ENCODE measurements around the gene SCT.

SCT gene

DNA sequence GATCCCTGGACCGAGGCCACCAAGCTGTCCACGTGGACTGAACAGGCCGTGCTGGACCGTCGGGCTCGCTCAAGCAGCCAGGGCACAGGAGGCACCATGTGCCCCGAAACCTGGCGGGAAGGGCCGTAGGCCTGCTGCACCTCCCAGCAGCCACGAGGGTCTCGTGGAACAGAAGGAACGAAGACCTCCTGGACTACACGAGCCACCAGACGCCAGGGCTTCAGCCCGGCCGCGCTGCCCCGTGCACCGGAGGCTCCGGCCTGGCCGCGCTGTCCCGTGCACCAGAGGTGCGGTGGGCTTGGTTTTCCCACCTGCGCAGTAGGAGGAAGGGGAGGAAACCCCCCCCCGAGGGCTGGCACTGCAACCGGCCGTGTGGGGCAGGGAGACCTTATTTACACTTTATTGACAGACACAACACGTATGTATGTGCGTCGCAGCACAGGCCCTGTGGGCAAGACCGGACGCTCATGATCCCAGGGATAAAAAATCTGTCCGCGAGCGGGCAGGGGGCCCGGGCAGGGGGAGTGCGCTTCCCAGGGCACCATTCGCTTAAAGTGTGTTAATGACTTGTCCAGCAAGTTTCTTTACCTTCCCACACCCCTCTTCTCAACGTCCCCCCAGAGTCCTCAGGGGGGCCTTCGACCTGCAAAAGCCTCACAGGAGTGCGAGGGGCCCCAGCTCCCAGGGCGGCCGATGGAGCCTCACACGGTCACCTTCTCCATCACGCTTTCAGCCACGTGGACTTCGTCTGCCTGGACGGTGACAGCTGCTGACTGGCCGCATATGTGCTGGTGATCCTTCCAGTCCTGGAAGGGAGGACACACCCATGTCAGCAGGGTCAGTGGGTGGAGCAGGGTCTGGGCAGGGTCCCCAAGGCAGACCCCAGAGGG, 17.1 kb upstream of the SCT start:
- no peak for DNase-seq (ENCODE audit: low spot score)

DNA sequence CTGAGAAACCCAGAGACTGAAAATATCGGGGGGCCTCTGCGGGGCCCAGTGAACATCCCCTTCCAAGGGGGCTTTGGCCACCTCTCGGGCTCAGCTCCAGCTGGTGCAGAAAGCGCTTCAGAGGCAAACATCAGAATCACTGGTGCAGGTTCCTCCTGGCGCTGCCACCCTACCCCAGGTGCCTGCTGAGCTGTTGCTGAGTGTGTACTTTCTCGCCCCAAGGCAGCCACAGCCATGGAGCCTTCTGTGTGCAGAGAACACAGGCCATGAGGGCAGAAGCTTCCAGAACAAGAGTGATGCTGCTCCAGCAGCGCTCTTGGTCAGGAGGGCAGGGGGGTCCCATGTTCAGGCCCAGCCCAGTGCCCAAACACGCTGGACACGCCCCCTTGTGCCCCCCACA, 16.4 kb upstream of the SCT start:
- DNase-seq (ENCODE audit: low spot score): no peak

DNA sequence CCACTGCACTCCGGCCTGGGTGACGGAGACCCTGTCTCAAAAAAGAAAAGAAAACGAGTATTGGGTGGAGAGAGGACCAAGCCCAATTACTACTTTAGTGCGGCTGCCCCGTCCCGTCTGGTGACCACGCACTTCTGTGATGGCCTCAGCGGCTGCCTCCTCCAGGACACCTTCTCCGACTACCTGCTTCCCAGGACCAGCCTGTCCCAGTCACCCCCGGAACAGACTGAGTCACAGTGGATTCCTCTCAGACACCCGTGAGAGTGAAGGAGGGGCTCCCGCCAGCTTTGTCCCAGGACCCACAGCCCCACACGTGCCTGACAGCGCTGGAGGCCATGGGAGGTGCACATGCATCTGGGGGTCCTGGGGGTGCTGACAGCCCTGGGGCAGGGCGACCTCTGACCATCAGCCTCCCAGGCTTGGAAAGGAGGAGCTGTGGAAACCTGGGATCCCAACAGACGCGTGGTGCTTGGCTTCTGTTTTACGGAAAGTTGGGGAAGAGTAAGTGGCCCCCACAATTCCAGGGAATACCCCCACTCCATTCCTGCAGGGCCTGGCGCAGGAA, 14.9 kb upstream of the SCT start:
- no peak for DNase-seq (ENCODE audit: low spot score)

- DNase-seq (ENCODE audit: low spot score): no peak
These were observed 13.2 kb upstream of the SCT start for GRCh38 chr11:640021-640706.

DNA sequence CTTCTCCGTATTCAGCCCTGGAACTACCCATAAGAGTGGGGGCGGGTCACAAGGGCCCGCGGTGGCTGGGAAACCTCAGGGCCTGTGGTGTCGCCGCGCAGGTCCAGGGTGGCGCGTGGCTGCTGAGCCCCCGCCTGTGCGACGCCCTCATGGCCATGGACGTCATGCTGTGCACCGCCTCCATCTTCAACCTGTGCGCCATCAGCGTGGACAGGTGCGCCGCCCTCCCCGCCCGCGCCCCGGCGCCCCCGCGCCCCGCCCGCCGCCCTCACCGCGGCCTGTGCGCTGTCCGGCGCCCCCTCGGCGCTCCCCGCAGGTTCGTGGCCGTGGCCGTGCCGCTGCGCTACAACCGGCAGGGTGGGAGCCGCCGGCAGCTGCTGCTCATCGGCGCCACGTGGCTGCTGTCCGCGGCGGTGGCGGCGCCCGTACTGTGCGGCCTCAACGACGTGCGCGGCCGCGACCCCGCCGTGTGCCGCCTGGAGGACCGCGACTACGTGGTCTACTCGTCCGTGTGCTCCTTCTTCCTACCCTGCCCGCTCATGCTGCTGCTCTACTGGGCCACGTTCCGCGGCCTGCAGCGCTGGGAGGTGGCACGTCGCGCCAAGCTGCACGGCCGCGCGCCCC, 12.5 kb upstream of the SCT start:
- no peak for DNase-seq (ENCODE audit: low spot score)

DNA sequence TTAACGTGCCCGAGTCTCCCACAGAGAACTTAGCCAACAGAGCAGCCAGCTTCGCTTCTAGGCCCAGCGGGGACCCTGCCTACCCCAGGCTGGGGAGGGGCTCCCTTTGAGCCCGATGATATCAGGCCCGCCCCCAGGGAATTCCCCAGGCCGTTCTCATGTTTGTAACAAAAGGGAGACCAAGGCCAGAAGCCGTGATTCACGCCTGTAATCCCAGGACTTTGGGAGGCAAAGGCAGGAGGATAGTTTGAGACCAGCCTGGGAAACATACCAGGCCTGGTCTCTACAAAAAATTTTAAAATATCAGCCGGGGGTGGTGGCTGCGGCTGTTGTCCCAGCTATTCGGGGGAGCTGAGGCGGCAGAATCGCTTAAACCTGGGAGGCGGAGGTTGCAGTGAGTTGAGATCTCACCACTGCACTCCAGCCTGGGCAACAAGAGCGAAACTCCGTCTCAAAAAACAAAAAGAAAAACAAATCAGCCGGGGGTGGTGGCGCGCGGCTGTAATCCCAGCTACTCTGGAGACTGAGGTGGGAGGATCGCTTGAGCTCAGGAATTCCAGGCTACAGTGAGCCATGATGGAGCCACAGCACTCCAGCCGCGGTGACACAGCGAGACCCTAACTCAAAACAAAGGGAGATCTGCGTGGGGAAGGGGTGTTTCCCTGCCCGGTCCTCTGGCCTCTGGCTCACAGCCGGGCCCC, 11.8 kb upstream of the SCT start:
- no peak for DNase-seq (ENCODE audit: low spot score)

DNA sequence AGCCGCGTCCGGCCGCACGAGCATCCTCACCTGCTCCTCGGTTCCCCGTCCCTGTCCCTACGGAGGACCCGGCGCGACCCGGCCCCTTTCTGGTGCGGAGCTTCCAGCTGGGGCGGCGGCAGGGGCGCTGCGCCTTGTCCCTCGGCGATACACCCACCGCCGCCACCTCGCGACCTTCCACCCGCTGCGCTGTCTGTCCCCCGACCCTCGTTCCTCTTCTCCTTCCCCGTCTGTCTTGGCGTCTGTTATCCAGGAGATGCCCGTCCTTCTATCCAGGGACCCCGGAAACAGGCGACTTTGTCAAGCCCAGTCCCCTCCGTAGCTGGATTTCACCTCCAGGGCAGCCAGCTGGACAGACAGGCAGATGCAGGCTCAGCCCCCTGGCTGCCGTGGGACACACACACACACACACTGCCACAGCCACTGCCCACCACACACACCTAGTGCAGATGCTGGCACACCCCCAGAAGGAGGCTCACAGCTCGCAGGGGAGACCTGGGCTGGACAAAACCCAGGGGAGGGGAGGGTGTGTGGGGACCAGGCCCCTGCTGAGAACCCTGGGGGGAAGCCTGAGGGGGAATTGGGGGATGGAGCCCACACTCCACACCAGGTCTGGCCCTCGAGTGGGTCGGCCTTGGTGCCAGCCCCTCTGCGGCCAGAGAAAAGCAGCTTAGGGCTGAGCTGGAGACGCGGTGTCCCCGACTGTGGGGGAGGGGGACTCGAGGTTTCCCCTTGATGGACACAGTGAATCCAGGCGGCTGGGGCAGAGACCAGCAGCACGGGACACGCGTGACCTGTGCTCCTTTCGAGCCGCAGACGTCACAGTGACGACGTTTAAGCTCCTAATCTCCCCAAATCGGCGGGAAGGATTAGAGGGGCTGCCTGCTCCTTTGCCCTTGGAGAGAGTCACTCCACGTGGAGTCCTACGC, 10.9 kb upstream of the SCT start:
- DNase-seq (ENCODE audit: low spot score): no peak

DNA sequence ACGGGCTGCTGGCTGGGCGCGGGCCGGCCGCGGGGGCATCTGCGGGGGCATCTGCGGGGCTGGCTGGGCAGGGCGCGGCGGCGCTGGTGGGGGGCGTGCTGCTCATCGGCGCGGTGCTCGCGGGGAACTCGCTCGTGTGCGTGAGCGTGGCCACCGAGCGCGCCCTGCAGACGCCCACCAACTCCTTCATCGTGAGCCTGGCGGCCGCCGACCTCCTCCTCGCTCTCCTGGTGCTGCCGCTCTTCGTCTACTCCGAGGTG, 10.3 kb upstream of the SCT start:
- DNase-seq (ENCODE audit: low spot score): no peak

- DNase-seq (ENCODE audit: low spot score): no peak
These were observed 9.7 kb upstream of the SCT start, which contains the start of gene DRD4 for GRCh38 chr11:636511-637332. Gene DRD4 (plus strand): TSS chr11:637269. CDS start chr11:637305, 36 bp downstream.

- DNase-seq (ENCODE audit: low spot score): no peak
These were observed 9.0 kb upstream of the SCT start for GRCh38 chr11:635945-636510.

DNA sequence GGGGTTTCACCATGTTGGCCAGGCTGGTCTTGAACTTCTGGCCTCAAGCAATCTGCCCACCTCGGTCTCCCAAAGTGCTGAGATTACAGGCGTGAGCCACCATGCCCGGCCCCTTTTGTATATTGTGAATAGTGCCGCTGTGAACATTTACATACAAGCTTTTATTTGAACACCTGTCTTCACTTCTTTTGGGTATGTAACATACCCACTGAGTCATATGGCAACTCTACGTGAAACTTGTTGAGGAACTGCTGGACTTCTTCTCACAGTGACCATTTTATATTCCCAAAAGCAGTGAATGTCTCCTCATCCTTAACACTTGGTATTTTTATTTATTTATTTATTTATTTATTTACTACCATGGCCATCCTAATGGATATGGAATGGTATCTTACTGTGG, 3.9 kb upstream of the SCT start:
- no peak for DNase-seq (ENCODE audit: low spot score)

- no peak for DNase-seq (ENCODE audit: low spot score)
These were observed 2.2 kb upstream of the SCT start for GRCh38 chr11:629237-629583.

- no peak for DNase-seq (ENCODE audit: low spot score)
These were observed 1.1 kb upstream of the SCT start for GRCh38 chr11:628056-628455.

DNA sequence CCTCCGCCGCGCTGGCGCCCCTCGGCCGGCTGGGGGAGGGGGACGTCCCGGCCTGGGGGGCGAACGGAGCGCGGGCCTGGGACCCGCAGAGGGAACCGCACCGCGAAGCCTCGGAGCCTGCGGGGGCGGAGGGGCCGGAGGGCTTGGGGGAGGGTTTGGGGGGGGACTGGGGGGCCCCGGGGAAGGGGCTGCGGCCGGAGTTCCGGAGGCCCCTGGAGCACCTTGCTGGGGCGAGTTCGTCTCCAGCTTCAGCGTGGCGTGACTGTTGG, 261 bp upstream of the SCT start:
- DNase-seq (ENCODE audit: low spot score): no peak

DNA sequence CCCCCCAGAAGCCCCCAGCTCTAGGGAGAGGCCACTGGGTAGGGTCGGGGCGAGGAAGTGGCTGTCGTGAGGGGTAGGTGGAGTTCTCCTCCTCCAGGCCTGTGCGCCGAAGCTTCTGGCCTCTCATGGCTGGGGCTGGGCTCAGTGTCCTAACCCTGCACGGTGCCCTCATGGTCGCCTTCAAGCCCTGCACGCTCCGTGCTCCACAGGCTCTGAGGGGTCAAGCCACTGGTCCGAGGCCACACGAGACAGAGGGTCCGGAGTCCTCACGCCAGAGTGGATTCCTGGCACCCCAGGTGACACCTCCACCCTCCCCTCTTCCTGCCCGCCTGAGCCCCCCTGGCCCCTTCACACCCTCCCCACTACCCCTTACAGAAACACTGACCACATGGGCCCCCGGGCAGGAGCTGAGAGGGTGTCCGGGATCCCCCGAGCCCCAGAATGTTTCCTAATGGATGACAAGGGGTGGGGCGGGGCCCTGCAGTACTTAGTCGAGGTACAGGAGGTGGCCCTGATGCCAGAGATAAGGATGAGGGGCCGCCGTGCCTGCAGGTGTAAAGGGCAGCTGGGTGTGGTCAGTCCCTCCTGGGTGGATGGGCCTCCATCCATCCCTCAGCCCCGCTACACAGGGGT, 1.2 kb downstream of the SCT start:
- DNase-seq (ENCODE audit: low spot score): no peak

DNA sequence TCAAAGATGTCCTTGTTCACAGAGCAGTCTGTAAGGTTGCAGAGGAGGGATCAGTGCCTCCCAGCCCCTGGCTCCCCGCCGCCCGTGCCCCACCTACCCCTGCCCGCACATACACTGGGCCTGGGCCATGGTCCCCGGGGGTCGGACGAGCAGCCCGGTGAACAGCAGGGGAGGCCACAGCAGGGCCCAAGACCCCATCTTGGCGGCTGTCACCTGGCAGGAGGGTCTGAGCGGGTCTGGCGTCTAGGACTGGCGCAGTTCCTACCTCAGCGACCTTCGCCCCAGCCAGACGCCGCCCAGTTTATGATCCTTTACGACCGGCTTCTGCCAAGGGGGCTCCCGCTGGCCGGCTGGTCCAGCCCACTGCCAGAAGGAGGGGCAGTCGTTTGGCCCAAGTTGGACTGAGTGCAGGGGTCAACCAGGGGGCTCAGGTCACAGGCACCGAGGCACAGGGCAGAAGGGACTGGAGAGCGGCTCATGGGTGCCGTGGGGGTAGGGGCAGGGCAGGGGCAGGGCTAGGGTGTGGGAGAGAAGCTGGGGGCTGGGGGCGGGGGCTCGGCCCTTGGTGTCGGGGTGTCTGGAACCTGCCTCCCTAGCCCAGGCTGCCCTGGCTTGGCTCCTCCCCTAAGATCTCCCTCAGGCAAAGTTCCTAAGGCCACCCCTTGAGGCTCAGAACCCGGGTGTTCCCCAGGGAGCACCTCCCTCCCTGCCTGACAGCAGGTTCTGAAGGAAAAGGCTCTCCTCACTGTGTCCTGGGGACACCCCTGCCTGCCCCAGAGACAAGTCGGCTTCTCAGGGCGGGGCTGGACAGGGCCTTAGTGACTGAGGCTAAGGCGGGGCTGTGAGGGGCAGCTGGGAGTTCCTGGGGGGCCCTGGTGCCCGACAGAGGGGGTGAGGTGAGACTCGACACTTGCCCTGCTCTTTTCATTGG, 2.0 kb downstream of the SCT start, which contains the start of gene CDHR5:
Gene CDHR5 (minus strand): TSS at position 251 of the 931 bp plus-strand sequence. CDS start 53 bp downstream, at position 198.
- no peak for DNase-seq (ENCODE audit: low spot score)

- no peak for DNase-seq (ENCODE audit: low spot score)
These were observed 2.8 kb downstream of the SCT start for GRCh38 chr11:623999-624704.

GRCh38 chr11:623349-623869, 3.6 kb downstream of the SCT start:
- DNase-seq (ENCODE audit: low spot score): no peak

All from left forelimb (tissue), 1 donor.